GM18909 (cell line): Measurements from ENCODE around the gene OR2T2.
A peak's percentile ranks its signal among the peaks of the same experiment; 100 is the strongest.
"Not testable (repeated sequence)": the region's sequence is repeated elsewhere in the genome, so short reads cannot be mapped to it uniquely, and the experiment has no call there.

Experiments used
- ATAC-seq: cut with Tn5 transposase; IDR thresholded peaks from one replicate; pipeline ENCODE4 v1.9.1; 2021; ENCODE audit warnings: mild to moderate bottlenecking; ENCODE audit not compliant: unreplicated experiment, poor library complexity

The OR2T2 gene

GRCh38 chr1:248445399-248445798, at the start of gene OR2T2:
OR2T2 (plus strand) TSS chr1:248445637; CDS start chr1:248452798, 7,161 bp downstream.
- not testable (repeated sequence) for ATAC-seq

- ATAC-seq, result no peak
Measured at GRCh38 chr1:248402748-248403147, 42.7 kb upstream of the OR2T2 start, which contains the start of gene OR2T1. OR2T1 (plus strand) TSS chr1:248403048; CDS start chr1:248406148, 3,100 bp downstream.

DNA sequence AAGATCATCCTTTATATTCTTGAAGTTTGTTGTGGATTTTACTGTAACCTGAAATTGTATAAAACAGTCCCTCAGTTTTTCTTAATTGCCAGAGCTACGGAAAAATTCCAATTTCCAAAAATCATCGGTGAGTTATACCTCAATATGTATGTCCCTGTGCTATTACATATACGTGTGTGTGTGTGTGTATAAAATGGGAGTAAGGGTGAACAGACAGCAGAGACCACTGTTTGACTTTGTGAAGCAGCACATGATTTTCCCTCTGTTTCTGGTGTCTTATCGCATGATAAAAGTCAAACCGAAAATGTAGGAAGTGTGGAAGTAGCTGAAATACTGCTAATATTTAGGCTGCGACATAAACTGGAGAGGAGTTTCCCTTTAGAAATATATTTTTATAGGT, 41.4 kb upstream of the OR2T2 start:
- ATAC-seq, result peak; percentile 45

DNA sequence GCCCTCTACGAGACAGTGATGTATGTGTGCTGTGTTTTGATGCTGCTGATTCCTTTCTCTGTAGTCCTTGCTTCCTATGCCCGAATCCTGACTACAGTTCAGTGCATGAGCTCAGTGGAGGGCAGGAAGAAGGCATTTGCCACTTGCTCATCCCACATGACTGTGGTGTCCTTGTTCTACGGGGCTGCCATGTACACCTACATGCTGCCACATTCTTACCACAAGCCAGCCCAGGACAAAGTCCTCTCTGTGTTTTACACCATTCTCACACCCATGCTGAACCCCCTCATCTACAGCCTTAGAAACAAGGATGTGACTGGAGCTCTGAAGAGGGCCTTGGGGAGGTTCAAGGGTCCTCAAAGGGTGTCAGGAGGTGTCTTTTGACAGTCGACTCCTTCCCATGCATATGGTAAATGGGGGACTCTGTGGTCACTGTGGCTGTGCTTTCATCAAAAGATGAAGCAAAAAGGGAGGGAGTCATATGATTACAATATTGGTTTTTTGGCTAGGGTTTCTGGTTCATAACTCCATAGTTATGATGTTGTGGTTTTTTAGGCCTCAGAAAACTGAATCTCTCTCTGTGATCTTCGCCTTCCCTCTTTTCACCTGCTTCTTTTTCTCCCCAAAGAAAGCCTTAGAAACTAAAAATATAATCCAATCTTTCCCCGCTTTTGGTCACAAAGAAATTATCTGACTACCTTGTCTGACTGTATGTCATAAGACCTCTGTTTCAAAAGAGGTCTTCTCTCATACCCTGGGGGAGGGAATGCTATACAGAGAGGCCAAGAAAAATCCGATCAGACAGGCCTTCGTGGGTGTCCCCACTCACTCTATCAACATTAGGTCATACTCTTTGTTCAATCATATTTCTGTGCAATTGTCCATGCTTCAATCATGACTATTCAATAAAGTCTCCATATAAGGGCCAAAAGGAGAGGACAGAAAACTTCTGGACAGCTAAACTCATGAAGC, 38.4 kb upstream of the OR2T2 start:
- ATAC-seq, result no peak

DNA sequence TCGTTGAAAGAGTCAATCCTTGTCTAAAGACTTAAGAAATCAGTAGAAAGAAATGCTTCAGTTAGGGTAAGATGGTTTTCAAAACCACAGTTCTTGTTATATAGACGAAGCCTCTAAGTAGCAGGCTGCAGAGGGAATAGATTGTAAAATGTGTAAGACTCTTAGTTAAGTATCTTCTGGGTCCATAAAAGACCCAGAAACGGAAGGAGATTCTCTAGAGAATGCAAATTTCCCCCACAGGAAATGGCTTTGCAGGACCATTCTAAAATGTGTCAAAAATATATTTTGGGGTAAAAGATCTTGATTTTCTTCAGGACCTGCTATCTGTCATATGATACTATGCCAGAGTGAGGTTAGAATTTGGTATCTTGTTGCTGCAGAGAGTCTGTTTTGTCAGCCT, 29.2 kb upstream of the OR2T2 start:
- peak; percentile 65 for ATAC-seq

DNA sequence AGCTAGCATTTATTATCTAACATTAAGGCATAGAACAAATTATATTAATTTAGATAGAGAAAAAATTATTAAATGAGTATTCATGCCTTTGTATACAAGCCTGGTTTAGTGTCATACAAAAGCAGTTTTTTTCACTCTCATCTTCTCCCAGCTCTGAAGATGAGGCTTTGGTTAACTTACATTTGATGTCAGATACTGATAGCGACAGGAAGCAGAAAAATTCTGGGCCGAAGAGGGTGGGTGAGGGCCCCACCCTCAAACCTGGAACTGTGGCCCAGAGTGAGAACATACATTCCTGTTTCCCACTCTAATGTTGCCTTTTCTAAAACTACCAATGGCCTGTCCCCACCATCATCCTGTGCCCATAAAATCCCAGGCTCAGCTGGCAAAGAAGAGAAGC, 27.6 kb upstream of the OR2T2 start:
- ATAC-seq, result no peak

DNA sequence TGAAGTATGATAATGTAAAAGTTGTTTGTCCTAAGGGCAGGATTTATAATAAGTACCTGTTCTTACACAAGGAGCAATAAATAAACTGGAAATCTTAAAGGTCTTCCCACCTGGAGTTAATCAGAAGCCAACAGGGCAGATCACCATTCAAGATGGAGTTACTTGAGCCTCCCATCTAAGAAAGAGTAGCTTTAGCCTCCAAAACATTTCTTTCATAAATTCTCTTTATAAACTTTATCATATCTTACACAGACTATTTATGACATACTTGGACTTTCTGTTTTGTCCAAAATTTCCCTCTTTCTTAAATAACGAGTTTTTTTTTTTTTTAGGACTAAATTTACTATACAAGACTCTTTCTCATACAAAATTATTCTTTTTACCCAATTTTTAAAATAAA, 24.1 kb upstream of the OR2T2 start:
- ATAC-seq, result no peak

DNA sequence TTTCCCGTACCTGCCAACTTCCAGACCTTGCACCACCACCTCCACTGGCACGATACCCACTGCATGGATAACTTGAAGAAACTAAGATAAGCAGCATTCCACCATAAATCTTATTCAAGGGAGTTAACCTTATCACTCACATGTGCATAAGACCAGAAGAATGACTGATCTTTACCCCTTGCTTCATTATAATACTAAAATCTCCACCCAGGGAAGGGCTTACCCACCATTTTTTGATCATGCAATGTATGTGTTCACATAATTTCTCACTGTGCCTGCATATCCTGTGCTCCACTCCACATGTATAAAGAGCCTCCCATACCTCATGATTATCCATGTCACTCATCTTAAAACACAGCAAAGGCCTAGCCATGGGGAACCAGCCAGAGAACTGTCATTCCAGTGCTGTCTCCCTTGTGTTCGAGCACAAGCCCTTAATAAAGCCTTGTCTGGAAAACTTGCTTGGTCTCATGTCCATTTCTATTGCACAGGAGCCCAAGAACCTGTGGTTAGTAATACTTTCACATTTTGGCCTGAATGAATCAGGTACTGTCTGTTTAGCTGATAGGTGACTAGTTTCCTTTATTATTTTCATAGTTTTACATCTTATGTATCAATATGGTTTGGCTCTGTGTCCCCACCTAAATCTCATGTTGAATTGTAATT, 17.8 kb upstream of the OR2T2 start:
- peak; percentile 77 for ATAC-seq

GRCh38 chr1:248428192-248428533, 17.3 kb upstream of the OR2T2 start:
- ATAC-seq, result peak; percentile 99

- not testable (repeated sequence) for ATAC-seq
Measured at GRCh38 chr1:248431683-248432082, 13.8 kb upstream of the OR2T2 start.

DNA sequence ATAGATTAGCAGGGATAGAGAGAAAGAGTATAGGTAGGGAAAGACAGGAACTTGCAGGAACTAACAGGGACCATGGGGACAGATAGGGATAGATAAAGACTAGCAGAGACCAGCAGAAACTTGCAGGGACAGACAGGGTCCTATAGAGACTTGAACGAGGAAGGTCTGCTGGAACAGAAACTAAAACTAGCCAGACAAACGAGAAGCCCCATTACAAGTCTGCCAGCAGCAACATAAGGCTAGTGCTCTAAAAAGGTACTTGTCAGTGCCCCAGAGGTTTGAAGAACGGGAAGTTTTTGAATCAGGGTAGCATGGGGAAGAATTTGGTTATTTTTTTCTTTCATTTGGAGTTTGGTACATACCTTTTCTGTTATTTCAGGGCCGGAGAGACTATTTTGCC, 13.2 kb upstream of the OR2T2 start:
- ATAC-seq, result not testable (repeated sequence)

DNA sequence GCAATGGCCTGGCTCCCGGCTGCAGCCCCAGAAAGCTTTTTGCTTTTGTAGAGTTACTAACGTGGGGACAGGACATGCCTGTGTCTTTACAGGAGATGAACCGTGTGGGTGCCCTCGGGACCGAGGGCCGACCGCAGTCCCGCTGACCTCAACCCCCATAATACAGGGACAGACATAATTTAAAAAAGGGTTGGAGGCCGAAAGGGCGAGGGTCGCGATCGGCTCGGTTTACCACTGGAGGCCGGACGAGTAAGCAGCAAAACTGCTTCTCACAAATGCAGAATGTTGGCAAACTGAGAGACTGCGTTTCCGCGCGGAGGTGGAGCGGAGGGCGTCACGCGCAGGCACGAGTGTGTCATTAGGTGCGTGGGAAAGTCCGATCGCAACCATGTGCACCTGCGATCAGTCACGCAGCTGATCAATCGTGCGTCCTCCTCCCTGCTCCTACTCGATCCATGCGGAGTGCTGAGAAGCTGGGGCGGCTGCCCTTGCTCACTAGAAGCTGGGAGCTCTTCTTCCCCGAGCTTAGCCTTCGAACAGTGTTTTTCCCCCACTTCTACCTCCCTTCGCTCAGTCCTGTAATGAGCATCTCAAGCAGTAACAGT, 11.5 kb upstream of the OR2T2 start:
- not testable (repeated sequence) for ATAC-seq

DNA sequence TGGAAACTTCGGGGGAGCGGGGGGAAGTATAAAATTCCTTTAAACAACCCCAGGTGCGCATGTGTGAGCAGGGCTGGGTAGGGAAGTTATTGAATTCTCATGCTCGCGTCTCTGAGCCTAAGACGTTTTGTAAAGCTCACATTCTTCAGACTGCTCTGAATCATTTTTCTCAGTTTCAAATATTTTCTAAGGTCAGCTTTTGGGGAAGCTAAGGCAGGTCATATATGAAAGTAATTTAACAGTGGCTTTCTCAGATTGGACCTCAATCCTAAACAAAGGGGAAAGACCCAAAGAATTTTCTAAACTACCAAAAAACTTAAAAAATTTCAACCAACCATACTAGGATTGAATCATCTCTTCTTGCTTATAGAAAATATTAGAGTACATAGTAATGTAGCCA, 10.5 kb upstream of the OR2T2 start:
- peak; percentile 55 for ATAC-seq

- ATAC-seq, result peak; percentile 55
Measured at GRCh38 chr1:248436303-248436702, 9.1 kb upstream of the OR2T2 start.

GRCh38 chr1:248438668-248439067, 6.8 kb upstream of the OR2T2 start:
- ATAC-seq, result not testable (repeated sequence)

DNA sequence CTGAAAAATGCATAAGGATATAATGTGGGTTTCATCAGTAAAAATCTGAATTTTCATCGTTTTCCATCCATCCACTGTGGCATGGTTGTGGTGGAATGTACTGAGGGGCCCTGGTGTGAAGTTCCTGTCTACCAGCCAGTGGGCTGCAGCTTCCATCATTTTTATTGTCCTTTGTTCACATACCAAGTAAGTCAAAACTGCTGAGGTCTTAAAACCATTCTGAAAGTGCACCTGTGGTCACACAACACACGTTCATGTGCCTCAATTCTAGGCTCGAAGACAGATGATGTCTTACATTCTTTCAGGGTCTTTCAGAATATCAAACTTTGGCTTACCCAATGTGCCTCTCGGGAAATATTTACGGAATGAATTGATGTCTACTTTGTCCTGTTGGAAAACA, 6.2 kb upstream of the OR2T2 start:
- ATAC-seq, result not testable (repeated sequence)

GRCh38 chr1:248442500-248443277, 2.7 kb upstream of the OR2T2 start:
- not testable (repeated sequence) for ATAC-seq

GRCh38 chr1:248444603-248445002, 834 bp upstream of the OR2T2 start:
- not testable (repeated sequence) for ATAC-seq

DNA sequence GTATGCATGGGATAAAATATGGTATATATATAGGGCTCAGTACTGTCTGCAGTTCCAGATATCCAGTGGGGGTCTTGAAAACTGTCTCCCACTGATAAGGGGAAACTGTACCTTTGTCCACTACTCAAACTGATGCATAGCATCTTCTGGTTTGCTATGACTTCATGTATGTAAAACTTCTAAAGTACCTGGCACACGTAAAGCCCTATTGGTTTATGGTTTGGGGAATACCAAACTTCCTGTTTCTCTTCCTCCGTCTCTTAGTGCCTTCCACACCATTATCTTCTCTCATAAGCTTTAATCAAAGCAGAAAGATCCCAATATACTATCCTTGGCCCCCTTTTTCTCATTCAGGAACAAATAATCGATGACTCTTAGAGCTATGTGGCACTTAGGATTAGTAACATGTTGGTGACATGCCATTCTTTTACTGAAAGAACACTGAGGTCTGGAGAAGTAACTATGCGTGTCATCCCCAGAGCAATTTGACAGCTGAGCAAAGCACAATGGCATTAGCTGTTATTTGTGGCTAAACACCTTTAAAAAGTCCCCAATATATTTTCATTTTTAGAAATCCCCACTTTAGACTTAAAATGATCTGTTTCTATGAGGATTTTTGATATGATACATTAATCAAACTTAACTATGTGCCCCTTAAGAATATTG, 3.1 kb downstream of the OR2T2 start:
- peak; percentile 68 for ATAC-seq
